ENCODE data around the gene ATP5MK.

- TF ChIP-seq EZH2 (IDR thresholded peaks at IDR 0.05; ENCODE audit: borderline replicate concordance, low read depth, low read length, severe bottlenecking): no peak
- TF ChIP-seq, protein P1, sequence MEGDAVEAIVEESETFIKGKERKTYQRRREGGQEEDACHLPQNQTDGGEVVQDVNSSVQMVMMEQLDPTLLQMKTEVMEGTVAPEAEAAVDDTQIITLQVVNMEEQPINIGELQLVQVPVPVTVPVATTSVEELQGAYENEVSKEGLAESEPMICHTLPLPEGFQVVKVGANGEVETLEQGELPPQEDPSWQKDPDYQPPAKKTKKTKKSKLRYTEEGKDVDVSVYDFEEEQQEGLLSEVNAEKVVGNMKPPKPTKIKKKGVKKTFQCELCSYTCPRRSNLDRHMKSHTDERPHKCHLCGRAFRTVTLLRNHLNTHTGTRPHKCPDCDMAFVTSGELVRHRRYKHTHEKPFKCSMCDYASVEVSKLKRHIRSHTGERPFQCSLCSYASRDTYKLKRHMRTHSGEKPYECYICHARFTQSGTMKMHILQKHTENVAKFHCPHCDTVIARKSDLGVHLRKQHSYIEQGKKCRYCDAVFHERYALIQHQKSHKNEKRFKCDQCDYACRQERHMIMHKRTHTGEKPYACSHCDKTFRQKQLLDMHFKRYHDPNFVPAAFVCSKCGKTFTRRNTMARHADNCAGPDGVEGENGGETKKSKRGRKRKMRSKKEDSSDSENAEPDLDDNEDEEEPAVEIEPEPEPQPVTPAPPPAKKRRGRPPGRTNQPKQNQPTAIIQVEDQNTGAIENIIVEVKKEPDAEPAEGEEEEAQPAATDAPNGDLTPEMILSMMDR (IDR thresholded peaks at IDR 0.05; ENCODE audit: borderline replicate concordance, extremely low read depth, low read length, poor library complexity, severe bottlenecking): no peak
These were observed 40.2 kb downstream of the ATP5MK start for GRCh38 chr10:103355906-103356599.

All from DND-41 (cell line).